B cell (primary cell): ENCODE data around the gene TRPC4AP.

Experiments
- EZH2 ChIP-seq: IDR thresholded peaks from 2 replicates; pipeline ENCODE4 v1.6.1; 2012; ENCODE audit warnings: borderline replicate concordance, low read depth, mild to moderate bottlenecking, moderate library complexity, low read length; ENCODE audit not compliant: insufficient read depth, poor library complexity, severe bottlenecking
- TF ChIP-seq, protein P1 (sequence below): fragments of 200-600 bp; IDR thresholded peaks from one replicate; pipeline ENCODE4 v1.8.0; 2022; ENCODE audit warnings: antibody characterized with exemption, mild to moderate bottlenecking

DNA sequence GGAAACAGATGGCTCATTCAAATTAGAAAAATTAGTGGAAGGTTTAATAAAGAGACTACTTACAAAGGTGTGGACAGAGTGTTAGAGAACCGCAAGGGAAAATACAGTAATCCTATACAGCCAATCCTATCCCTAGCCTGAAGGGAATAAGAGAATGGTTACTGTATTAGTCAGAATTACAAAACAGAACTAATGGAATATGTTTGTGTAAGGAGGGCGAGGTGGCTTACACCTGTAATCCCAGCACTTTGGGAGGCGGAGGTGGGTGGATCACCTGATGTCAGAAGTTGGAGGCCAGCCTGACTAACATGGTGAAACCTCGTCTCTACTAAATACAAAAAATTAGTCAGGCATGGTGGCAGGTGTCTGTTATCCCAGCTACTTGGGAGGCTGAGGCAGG is 16.3 kb upstream of the TRPC4AP start:
- TF ChIP-seq, protein P1, sequence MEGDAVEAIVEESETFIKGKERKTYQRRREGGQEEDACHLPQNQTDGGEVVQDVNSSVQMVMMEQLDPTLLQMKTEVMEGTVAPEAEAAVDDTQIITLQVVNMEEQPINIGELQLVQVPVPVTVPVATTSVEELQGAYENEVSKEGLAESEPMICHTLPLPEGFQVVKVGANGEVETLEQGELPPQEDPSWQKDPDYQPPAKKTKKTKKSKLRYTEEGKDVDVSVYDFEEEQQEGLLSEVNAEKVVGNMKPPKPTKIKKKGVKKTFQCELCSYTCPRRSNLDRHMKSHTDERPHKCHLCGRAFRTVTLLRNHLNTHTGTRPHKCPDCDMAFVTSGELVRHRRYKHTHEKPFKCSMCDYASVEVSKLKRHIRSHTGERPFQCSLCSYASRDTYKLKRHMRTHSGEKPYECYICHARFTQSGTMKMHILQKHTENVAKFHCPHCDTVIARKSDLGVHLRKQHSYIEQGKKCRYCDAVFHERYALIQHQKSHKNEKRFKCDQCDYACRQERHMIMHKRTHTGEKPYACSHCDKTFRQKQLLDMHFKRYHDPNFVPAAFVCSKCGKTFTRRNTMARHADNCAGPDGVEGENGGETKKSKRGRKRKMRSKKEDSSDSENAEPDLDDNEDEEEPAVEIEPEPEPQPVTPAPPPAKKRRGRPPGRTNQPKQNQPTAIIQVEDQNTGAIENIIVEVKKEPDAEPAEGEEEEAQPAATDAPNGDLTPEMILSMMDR, result no peak
- TF ChIP-seq EZH2, result no peak
